Measurements from ENCODE around the gene DGKK.

DGKK gene, protein sequence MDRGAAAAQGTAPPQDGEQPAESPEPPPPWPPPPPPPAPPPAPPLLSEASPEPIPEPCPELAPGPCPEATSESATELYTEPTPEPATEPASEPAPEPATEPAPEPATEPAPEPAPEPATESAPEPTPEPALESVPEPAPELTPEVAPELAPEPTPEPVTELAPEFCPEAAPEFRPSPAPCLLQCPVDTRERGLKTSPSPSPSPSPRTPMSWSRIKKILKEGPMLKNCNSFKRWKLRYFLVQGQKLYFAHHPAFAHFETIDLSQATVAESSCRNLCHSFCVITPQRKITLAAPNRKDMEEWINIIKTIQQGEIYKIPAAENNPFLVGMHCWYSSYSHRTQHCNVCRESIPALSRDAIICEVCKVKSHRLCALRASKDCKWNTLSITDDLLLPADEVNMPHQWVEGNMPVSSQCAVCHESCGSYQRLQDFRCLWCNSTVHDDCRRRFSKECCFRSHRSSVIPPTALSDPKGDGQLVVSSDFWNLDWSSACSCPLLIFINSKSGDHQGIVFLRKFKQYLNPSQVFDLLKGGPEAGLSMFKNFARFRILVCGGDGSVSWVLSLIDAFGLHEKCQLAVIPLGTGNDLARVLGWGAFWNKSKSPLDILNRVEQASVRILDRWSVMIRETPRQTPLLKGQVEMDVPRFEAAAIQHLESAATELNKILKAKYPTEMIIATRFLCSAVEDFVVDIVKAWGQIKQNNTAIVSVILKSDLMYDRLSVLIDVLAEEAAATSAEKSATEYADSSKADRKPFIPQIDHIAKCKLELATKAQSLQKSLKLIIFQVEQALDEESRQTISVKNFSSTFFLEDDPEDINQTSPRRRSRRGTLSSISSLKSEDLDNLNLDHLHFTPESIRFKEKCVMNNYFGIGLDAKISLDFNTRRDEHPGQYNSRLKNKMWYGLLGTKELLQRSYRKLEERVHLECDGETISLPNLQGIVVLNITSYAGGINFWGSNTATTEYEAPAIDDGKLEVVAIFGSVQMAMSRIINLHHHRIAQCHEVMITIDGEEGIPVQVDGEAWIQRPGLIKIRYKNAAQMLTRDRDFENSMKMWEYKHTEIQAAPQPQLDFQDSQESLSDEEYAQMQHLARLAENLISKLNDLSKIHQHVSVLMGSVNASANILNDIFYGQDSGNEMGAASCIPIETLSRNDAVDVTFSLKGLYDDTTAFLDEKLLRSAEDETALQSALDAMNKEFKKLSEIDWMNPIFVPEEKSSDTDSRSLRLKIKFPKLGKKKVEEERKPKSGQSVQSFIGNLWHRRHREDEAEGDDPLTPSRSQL

DNA sequence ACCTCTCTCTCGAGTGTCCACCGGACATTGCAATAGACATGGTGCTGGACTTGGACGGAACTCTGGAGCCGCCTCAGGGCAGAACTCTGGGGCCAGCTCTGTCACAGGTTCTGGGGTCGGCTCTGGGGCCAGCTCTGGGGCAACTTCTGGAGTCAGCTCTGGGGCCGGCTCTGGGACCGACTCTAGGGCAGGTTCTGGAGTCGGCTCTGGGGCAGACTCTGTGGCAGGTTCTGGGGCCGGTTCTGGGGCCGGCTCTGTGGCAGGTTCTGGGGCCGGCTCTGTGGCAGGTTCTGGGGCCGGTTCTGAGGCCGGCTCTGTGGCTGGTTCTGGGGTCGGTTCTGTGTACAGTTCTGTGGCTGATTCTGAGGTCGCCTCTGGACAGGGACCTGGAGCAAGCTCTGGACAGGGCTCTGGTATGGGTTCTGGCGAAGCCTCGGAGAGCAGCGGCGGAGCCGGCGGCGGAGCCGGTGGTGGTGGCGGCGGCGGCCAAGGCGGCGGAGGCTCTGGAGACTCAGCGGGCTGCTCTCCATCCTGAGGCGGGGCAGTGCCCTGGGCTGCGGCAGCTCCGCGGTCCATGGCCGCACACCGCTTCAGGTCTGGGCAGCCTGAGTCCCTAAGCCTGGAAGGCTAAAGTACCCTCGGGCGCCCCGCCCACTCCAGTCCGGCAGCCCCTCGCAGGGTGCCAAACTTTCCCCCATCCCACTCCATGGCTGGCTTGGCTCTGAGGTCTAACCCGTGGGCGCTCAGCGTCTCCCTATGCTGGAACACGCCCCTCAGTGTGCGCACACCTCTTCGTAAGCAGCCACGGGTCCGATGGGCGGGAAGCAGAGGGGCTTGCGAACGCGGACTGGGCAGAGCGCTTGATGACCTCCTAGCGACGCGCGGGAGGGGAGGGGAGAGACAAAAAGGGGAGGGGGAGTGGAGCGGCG, at the start of gene DGKK:
DGKK (minus strand) TSS at position 723 of the 929 bp plus-strand sequence; CDS start at position 576, 147 bp downstream.
- in situ Hi-C loops (cut with MboI; ENCODE audit: low sequenced_read_pairs), result no loop called here

DNA sequence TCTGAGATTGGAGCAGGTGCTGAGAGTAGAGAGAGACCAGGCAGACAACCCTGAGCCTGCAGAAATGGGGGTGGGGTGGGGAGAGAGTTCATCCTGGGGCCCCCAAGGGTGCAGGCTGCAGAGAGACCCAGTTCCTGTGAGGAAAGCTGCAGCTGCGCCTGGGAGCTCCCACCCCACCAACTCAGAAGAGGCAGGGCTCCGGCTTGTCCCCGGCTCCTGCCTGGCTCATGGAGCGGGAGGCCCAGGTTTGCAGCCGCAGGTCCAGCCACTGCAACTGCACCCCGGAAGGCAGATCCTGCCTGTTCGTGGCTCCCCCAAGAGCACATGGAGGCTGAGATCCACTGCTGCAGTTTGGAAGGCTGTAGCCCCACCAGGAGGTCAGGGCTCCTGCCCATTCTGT, 44.2 kb upstream of the DGKK start:
- in situ Hi-C loops (cut with MboI; ENCODE audit: low sequenced_read_pairs), result no loop called here

DNA sequence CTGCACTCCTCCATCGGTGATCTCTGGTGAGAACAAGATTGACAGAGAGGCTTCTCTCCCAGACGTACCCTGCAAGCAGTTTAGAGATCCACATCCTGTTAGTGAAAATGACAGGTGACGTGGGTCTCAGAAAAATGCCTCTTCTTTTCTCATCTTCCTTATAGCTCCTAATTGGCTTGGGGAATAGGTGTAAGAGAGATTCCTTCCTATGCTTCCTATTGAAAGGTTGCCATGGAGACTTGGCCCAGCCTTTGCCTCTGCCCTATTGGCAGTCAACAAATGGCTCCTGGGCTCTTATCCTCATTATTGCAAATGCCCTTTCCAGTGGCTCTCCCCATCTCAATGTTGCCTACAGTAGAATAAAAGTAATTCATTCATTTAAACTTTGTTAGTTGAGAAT, 26.5 kb upstream of the DGKK start:
- in situ Hi-C loops (cut with MboI; ENCODE audit: low sequenced_read_pairs), result no loop called here

DNA sequence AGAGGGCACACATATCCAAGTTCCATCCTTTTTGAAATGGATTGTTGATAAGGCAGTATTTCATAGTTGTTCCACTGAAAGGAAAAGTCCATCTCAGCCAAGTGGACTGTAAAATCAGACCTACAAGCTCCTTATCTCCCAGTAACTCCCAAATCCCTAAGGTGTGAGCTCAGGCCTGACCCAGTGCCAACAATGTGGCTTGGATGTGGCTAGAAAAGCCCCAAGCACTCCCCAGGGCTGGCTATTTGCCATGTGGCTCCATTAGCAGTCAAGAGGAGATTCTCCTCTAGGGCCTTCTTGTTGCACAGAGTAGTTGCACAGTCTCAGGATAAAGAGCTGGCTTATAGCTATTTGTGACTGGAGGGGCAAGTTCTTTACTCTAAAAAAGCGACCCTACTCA, 25.0 kb upstream of the DGKK start:
- in situ Hi-C loops (cut with MboI; ENCODE audit: low sequenced_read_pairs), result no loop called here

DNA sequence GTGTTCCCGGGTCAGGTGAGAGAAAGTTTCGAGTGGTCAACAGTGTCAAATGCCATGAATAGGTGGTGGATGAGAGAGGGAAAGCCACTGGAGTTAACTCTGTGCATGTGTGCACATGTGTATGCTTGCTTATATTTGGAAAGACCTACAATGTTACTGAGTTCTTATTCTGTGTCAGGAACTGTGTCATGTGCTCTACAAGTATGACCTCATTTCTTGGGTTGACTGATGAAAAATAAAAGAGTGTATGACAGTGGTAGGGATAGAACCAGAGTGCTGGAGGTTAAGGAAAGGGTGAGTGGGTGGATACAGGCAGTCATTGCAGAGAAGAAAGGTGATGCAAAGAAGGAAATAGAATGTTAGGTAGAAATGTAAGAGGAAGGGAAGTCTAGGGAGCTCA, 22.1 kb upstream of the DGKK start:
- in situ Hi-C loops (cut with MboI; ENCODE audit: low sequenced_read_pairs), result no loop called here

DNA sequence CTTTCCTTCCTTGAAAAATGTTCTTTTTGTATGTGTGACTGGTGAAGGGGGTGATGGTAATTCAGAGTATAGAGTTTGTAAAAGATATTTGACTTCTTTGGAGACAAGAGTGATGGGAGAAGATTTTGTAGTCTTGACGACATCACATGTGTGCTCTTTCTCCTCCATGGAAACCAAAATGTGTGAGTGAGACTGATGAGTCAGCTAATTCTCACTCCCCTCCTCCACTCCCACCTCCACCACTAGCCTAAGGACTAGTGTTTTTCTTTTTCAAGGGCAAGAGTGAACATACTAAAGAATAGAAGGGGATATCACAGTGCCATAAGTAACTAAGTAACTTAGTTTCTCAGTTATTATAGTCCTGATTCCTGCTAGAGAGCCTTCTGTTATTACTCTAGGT, 14.0 kb upstream of the DGKK start:
- in situ Hi-C loops (cut with MboI; ENCODE audit: low sequenced_read_pairs), result no loop called here

DNA sequence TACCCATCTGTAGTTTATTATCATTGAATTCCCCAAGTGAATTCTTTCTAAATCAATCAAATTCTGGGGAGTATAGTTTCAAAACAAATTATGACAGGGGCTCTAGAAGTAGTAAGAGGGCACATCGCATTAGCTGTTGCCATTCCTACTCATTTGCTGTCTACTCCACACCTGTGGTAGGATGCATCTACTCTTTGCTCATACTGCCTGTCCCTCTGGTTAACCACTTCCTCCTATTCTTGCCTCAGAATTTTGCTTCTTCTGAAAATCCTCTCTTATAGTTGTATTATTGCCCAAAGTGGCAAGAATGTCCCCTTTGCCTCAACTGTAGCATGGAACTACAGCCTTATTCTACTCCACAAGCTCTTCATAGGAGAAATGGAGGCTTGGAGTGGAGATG, 12.7 kb upstream of the DGKK start:
- in situ Hi-C loops (cut with MboI; ENCODE audit: low sequenced_read_pairs), result no loop called here

DNA sequence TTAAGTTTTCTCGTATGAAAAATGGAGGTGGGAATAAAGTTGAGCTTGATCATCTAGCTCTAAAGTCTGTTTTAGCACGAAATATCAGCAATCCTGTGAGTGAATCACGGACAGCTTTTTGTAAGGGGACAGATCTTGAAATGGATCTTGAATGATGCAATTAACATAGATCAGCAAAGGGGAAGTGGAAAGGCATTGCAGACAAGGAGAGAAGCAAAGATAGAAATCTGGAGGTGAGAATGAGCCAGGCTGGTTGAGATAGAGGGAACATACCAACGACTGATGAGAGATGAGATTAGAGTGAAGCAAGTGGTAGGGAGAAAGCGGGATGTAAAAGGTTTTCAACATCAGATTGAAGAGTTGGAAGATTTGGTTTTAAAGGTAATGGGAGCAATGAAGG, 4.6 kb upstream of the DGKK start:
- in situ Hi-C loops (cut with MboI; ENCODE audit: low sequenced_read_pairs), result no loop called here

DNA sequence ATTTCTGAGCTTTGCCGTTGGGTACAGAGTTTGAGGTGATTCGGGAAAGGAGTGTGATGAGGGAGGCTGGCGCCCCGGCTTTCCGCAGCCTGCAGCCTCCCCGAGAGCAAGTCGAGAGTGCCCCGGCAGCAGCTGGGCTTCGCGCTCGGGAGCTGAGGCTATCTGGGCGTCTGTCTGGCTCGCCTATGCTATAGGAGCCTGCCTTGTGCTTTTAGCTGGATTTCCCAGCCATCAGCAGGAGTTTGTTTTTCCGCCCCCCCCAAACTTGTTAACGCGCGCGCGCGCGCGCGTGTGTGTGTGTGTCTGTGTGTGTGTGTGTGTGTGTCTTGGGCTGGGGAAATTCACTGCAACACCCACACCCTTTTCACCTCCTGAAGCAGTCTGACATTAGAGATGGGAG, 765 bp upstream of the DGKK start:
- in situ Hi-C loops (cut with MboI; ENCODE audit: low sequenced_read_pairs), result no loop called here

DNA sequence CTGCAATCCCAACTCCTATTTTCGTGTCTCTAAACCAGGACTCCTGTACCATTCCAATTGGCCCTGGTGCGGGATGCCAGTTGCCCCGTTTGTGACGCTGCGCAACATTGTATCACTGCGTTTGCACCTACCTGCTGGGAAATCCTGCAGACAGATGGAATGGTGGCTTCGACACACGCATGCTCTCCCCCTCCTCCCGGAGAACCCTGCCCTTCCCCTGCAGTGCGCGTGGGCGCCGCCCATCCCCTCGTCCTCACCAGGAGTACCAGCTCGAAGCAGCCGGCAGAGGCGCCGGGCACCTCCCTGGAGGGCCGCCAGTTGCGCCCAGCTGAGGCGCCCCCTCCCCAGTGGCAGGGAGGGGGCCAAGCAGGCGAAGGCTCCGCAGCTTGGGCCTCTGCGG, 1.4 kb downstream of the DGKK start:
- in situ Hi-C loops (cut with MboI; ENCODE audit: low sequenced_read_pairs), result no loop called here

DNA sequence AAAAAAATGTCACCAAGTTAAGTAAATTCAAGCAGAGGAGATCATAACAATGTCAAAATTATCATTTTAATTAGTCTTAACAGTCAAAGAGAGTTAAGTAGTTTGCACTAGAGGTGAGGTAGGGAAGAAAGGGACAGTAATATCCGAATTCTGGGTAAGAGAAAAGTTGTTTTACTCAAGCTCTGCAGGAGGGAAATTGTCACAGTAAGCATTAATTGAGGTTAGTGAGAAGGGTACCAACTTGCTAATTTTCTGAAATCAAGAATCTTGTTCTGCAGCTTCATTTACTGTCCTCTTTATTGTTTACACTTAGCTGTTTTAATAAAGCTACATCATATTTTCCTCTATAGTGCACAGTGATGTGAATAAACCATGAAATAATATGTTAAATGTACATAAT, 11.0 kb downstream of the DGKK start:
- in situ Hi-C loops (cut with MboI; ENCODE audit: low sequenced_read_pairs), result no loop called here

DNA sequence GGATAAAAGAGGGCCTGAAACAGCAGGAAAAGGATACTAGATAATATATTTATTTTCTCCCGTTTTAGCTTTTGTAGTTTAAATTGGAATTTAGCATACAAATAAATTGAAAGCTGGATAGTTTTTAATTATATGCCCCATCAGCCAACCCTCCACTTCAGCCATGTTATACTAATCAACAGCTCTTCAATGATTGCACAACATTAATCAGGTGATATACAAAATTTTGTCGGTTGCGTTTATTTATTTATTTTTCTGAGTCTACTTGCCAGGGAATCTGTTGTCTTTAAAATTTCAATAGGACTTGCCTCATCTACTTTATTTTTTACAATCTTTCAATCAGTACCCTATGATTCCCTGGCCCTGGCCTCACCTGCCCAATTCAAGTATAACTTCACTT, 12.1 kb downstream of the DGKK start:
- in situ Hi-C loops (cut with MboI; ENCODE audit: low sequenced_read_pairs), result no loop called here

DNA sequence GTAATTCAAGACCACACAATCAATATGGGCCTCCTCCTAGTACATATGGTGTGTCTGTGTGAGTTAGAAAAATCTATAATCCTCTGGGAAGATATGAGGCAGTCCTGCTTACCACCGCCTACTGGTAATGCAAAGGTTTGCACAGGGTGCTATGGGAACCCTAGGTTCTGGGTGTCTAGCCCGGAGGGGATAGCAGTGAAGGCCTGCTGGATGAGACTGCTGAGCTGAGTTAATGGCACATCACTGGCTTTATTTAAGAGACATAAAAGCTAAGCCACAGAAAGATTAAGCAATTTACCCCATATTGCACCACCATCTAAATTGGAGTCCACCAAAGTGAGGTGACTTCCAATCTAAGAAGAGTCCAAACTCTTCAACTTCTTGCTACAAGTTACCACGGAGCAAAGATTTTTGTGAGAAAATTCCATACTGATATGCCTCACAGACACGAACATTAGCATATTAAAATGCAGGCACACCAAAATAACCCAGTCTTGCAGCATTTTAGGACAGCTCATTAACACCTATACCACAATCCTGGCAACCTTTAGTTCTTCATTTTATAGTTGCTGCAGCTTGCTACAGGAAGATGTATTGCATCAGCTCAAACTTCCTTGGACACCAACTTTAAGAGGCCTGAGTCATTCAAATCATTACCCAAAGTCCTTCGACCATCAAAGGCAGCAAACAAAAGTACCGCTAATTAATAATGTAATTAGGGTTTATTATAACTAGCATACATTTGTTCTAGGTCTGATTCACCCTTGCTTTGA, 13.7 kb downstream of the DGKK start:
- in situ Hi-C loops (cut with MboI; ENCODE audit: low sequenced_read_pairs), result no loop called here

DNA sequence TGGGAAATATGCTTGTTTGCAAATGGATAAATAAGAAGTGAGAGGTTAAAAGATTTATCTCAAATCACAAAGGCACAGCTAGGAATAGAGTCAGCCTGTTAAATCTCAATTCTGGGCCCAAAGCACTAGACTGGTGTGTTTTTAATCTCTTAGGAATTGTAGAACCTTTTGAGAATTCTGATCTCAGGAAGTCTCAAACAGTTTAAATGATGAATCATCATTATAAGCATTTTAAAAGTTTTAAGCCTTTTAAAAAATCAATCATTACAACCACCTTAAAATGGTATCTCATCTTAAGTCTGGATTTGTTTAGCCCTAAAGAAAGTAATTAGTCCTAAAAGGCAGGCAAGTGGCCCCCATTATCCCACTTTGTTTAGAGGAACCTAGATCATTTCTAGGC, 17.8 kb downstream of the DGKK start:
- in situ Hi-C loops (cut with MboI; ENCODE audit: low sequenced_read_pairs), result no loop called here

DNA sequence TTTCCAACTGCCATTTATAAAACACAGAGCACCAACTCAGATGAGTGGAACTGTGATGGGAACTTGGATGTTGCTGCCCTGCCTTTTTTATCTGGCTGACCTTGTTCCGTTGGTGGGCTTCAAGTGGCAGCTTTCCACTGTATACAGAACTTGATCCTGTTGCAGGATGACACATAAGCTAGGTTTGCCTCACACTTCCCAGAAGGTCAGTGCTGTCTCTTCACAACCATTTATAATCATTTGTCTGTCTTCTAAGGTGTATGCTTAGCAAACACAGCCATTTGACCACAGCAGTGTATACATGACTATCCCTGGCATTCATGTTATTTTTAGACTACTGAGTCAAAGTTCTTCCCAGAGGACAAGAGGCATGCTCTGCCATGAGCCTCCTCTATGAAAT, 20.3 kb downstream of the DGKK start:
- in situ Hi-C loops (cut with MboI; ENCODE audit: low sequenced_read_pairs), result no loop called here

DNA sequence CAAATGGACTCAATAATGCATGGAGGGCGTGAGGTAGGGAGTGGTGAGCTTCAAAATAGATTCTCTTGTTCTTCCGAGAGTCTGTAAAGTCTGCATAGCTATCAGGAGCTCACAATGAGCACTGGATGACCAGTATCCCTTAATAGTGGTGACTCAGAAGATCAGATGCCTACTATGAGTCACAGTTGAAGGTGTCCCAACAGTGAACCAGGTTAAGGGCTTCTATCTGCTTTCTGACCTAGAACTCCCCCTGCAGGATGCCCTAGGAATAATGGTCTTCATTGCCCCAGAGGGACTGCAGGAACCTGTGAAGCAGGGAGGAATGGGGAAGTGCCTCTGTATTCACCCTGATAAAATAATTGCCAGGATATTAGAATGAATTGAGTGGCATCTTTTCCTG, 22.1 kb downstream of the DGKK start:
- in situ Hi-C loops (cut with MboI; ENCODE audit: low sequenced_read_pairs), result no loop called here

DNA sequence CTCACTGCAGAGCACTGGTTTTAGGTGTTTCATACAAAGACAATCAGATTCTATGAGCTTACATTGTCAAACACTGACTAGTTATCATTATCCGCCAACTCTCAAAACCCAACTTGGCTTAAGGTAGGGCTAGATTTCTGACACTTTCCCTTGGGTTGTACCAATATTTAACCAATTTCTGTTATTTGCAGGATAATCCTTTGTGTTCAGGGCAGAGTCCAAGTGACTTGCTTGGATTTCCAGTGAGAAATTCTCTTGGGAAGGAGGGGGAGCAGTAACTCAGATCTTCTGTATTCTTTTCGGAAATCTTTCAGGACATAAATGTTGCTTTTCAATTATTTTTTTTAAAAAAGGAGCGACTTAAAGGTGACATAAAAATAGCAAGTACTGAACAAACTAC, 23.1 kb downstream of the DGKK start:
- in situ Hi-C loops (cut with MboI; ENCODE audit: low sequenced_read_pairs), result no loop called here

DNA sequence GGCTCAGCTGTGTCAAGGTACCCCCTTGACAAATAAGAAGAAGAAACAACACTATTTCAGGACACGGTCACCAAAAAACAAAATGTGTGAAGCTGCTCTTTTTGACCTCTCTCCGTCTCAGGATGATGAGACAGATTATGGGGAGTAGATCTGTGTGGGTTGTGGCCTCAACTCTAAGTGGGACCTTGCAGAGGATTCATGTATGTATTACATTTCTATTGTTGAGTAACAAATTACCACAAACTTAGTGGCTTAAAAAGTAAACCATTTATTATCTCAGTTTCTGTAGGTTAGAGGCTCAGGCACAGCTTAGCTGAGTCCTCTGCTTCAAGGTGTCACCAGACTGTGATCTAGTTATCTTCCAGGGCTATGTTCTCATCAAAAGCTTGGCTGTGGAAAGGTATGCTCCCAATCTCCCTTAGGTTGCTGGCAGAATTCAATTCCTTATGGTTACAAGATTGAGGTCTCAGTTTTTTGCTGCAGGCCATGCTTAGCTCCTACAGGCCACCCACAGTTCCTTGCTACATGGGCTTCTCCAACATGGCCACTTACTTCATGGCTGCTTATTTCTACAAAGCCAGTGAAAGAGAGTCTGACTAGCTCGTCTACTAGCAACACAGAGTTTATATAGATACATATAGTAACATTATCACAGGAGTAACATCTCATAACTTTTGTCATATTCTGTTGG, 28.1 kb downstream of the DGKK start:
- in situ Hi-C loops (cut with MboI; ENCODE audit: low sequenced_read_pairs), result no loop called here

DNA sequence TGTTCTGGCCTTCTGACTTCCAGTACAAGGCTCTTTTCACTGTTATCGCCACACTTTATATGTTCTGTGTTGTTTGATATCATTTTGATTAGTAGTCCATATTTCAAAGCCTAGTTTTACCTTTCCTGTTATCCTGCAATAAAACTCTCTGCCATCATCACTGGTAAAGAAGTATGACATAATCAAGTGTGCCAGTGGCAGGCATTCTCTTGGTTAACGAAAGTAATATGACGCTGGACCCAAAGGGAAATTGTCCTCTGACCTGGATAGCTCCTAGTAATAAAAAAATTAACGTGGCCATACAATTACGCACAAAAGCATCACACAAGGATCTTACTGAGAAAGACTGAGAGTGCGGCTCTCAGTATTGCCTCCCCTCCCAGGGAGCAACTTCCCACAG, 33.8 kb downstream of the DGKK start:
- in situ Hi-C loops (cut with MboI; ENCODE audit: low sequenced_read_pairs), result no loop called here

All from hTERT RPE-1 (cell line).